ENCODE data around the gene OMA1. TPM values are rescaled to one million over a fixed set of nuclear protein-coding genes. Genes with fewer than 3 reads are reported as not detected.

Gene OMA1
- total RNA-seq, 4 donors from 2014 or later: 18.3 to 25.6 (median 19.4) TPM

- TF ChIP-seq, protein P1, sequence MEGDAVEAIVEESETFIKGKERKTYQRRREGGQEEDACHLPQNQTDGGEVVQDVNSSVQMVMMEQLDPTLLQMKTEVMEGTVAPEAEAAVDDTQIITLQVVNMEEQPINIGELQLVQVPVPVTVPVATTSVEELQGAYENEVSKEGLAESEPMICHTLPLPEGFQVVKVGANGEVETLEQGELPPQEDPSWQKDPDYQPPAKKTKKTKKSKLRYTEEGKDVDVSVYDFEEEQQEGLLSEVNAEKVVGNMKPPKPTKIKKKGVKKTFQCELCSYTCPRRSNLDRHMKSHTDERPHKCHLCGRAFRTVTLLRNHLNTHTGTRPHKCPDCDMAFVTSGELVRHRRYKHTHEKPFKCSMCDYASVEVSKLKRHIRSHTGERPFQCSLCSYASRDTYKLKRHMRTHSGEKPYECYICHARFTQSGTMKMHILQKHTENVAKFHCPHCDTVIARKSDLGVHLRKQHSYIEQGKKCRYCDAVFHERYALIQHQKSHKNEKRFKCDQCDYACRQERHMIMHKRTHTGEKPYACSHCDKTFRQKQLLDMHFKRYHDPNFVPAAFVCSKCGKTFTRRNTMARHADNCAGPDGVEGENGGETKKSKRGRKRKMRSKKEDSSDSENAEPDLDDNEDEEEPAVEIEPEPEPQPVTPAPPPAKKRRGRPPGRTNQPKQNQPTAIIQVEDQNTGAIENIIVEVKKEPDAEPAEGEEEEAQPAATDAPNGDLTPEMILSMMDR (IDR thresholded peaks at IDR 0.05; ENCODE audit: low read depth): no peak
These were observed 39.7 kb upstream of the OMA1 start for GRCh38 chr1:58586271-58586670.

- TF ChIP-seq, protein P1 (IDR thresholded peaks at IDR 0.05; ENCODE audit: low read depth): no peak
These were observed 39.1 kb upstream of the OMA1 start for GRCh38 chr1:58585581-58586151.

GRCh38 chr1:58585166-58585565 lies 38.6 kb upstream of the OMA1 start:
- TF ChIP-seq, protein P1 (IDR thresholded peaks at IDR 0.05; ENCODE audit: low read depth): no peak

DNA sequence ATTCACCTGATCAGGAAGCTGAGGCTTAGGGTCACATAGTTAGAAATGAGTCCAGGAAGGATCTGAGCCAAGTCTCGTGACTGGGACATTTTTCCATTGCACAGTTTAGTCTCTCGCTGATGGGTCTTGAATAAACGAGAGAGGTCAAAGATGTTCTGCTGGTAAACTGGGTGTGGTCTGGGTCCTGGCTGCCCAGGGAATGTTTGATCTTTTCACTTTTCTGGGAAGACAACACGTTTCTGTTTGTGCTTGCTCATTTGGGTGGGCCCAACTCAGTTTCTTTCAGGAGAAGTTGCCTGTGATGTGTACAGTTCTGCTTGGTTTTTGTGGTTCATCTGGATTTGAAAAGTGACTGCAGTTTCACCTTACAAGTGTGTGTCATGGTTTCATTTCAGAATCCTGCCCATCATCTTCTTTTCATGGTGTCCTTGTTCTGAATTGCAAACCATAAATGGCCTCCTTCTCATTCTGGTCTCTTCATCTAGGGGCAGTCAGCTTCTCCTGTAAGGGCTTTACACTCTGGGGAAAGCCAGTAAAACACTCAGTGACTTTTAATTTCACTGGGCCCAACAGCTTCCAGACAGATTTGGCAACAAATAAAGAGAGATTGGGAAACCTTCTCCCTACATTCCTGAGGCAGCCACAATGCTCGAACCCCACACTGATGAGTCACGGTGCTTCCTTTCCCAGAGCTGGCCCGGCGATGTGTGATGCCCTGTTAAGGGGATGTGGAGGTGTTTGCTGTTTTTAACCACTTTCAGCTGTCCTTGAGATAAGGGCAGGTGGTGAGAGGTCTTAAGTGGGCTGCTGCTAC lies 37.8 kb upstream of the OMA1 start:
- TF ChIP-seq, protein P1 (IDR thresholded peaks at IDR 0.05; ENCODE audit: low read depth): no peak

- TF ChIP-seq, protein P1 (IDR thresholded peaks at IDR 0.05; ENCODE audit: low read depth): no peak
These were observed 37.0 kb upstream of the OMA1 start for GRCh38 chr1:58583496-58583895.

GRCh38 chr1:58581641-58582040 lies 35.1 kb upstream of the OMA1 start:
- TF ChIP-seq, protein P1 (IDR thresholded peaks at IDR 0.05; ENCODE audit: low read depth): no peak

- TF ChIP-seq, protein P1 (IDR thresholded peaks at IDR 0.05; ENCODE audit: low read depth): no peak
These were observed 33.7 kb upstream of the OMA1 start for GRCh38 chr1:58580186-58580585.

Measured in subcutaneous adipose tissue (tissue), 4 donors.